HG03565 (cell line): Measurements from ENCODE around the gene SERPING1.

Experiments used
- ATAC-seq: cut with Tn5 transposase; IDR thresholded peaks from one replicate; pipeline ENCODE4 v1.9.1; 2021; ENCODE audit warnings: mild to moderate bottlenecking, moderate library complexity; ENCODE audit not compliant: unreplicated experiment

Gene SERPING1

GRCh38 chr11:57635246-57635645, 37.8 kb downstream of the SERPING1 start:
- no peak for ATAC-seq

- ATAC-seq, result no peak
These were observed 40.1 kb downstream of the SERPING1 start for GRCh38 chr11:57637626-57638004.

- ATAC-seq, result no peak
These were observed 40.7 kb downstream of the SERPING1 start for GRCh38 chr11:57638005-57638781.

- no peak for ATAC-seq
These were observed 41.4 kb downstream of the SERPING1 start for GRCh38 chr11:57638811-57639320.

- no peak for ATAC-seq
These were observed 42.0 kb downstream of the SERPING1 start for GRCh38 chr11:57639321-57640067.

GRCh38 chr11:57640068-57640800, 42.7 kb downstream of the SERPING1 start:
- no peak for ATAC-seq

GRCh38 chr11:57641011-57641807, 43.7 kb downstream of the SERPING1 start:
- no peak for ATAC-seq

GRCh38 chr11:57643802-57644201, 46.3 kb downstream of the SERPING1 start:
- no peak for ATAC-seq

GRCh38 chr11:57644748-57645688, 47.5 kb downstream of the SERPING1 start:
- ATAC-seq, result peak; percentile 61

- ATAC-seq, result no peak
These were observed 48.2 kb downstream of the SERPING1 start for GRCh38 chr11:57645689-57646085.

GRCh38 chr11:57646194-57646798, 48.8 kb downstream of the SERPING1 start:
- ATAC-seq, result no peak

- no peak for ATAC-seq
These were observed 49.4 kb downstream of the SERPING1 start for GRCh38 chr11:57646799-57647303.

- no peak for ATAC-seq
These were observed 49.9 kb downstream of the SERPING1 start for GRCh38 chr11:57647372-57647771.

GRCh38 chr11:57647960-57648800, 50.7 kb downstream of the SERPING1 start:
- no peak for ATAC-seq

GRCh38 chr11:57648801-57649735, 51.6 kb downstream of the SERPING1 start:
- no peak for ATAC-seq

GRCh38 chr11:57649826-57650738, 52.6 kb downstream of the SERPING1 start, which contains the start of gene YPEL4:
YPEL4 (minus strand) TSS chr11:57649912; CDS start chr11:57647107, 2,805 bp downstream.
- no peak for ATAC-seq
